Nephron progenitor cell (in vitro differentiated cells): ENCODE data around the gene ATP8B1.
A peak's percentile ranks its signal among the peaks of the same experiment; 100 is the strongest.

ENCODE experiments used
- DNase-seq: peaks from one replicate; pipeline ENCODE4 v3.0.0; 2021
- H3K27ac Mint-ChIP-seq: 2 replicates; pipeline ENCODE4 v1.8.0; 2021; ENCODE audit warnings: mild to moderate bottlenecking, moderate library complexity, mixed read lengths
- H3K27me3 Mint-ChIP-seq: 2 replicates; pipeline ENCODE4 v1.8.0; 2021; ENCODE audit warnings: mild to moderate bottlenecking, low read depth, mixed read lengths; ENCODE audit not compliant: poor library complexity
- H3K36me3 Mint-ChIP-seq: 2 replicates; pipeline ENCODE4 v1.8.0; 2021; ENCODE audit warnings: low read depth, mixed read lengths
- H3K4me1 Mint-ChIP-seq: 2 replicates; pipeline ENCODE4 v1.8.0; 2021; ENCODE audit warnings: mixed read lengths
- H3K4me3 Mint-ChIP-seq: 2 replicates; pipeline ENCODE4 v1.8.0; 2021; ENCODE audit warnings: mild to moderate bottlenecking, moderate library complexity, mixed read lengths
- H3K9me3 Mint-ChIP-seq: 2 replicates; pipeline ENCODE4 v1.8.0; 2021; ENCODE audit warnings: mild to moderate bottlenecking, moderate library complexity, mixed read lengths
- CTCF ChIP-seq: fragments of 200-600 bp; sonication (generic); IDR thresholded peaks from 2 replicates; pipeline ENCODE4 v1.5.0; 2021; ENCODE audit warnings: antibody characterized with exemption

The ATP8B1 gene

GRCh38 chr18:57801325-57801724 lies 1.8 kb downstream of the ATP8B1 start:
- no peak overlapping the region for H3K27ac Mint-ChIP-seq
- no peak for TF ChIP-seq CTCF
- peaks cover 87% of the 10 kb centered on the region for H3K27me3 Mint-ChIP-seq
- peaks cover 34% of the 10 kb centered on the region for H3K4me1 Mint-ChIP-seq
- DNase-seq: no peak
- H3K36me3 Mint-ChIP-seq: no peaks in the 10 kb centered on the region
- peak overlapping the region; percentile 79 for H3K4me3 Mint-ChIP-seq
- H3K9me3 Mint-ChIP-seq: no peaks in the 10 kb centered on the region

- no peak for TF ChIP-seq CTCF
- no peak overlapping the region for H3K27ac Mint-ChIP-seq
- H3K4me1 Mint-ChIP-seq: peaks cover 34% of the 10 kb centered on the region
- H3K9me3 Mint-ChIP-seq: peaks cover 4% of the 10 kb centered on the region
- H3K27me3 Mint-ChIP-seq: peaks cover 75% of the 10 kb centered on the region
- H3K4me3 Mint-ChIP-seq: no peak overlapping the region
- no peak for DNase-seq
- H3K36me3 Mint-ChIP-seq: no peaks in the 10 kb centered on the region
Observed at GRCh38 chr18:57798713-57799373, 4.3 kb downstream of the ATP8B1 start.

DNA sequence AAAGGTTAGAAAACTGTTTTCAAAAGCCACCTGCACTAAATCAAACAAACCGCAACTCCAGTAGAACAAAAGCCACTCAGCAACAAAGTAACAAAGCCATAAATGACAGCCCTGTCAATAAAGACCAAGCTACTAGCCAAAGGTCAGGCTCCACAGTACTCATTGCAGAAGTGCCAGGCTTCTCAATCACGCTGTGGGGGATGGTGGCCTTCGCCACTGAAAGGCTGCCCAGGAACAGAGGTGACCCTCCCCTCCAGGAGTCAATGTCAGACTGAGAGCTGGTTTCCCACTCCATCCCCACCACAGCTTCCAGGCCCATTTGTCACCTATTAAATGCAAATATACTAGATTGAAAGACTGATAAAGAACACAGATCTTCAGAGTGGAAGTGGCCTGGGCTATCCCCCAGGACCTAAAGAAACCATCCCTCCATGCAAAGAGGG lies 5.9 kb downstream of the ATP8B1 start:
- H3K9me3 Mint-ChIP-seq: peaks cover 4% of the 10 kb centered on the region
- peak; percentile 22 for DNase-seq
- H3K27me3 Mint-ChIP-seq: peaks cover 68% of the 10 kb centered on the region
- no peak for TF ChIP-seq CTCF
- no peak overlapping the region for H3K4me3 Mint-ChIP-seq
- no peak overlapping the region for H3K27ac Mint-ChIP-seq
- peaks cover 44% of the 10 kb centered on the region for H3K4me1 Mint-ChIP-seq
- H3K36me3 Mint-ChIP-seq: no peaks in the 10 kb centered on the region

GRCh38 chr18:57794951-57795728 lies 8.0 kb downstream of the ATP8B1 start:
- Mint-ChIP-seq H3K4me3 (no peak overlapping the region), H3K9me3 (peaks cover 4% of the 10 kb centered on the region), H3K36me3 (no peaks in the 10 kb centered on the region), H3K27ac (no peak overlapping the region), H3K4me1 (peaks cover 26% of the 10 kb centered on the region), H3K27me3 (peaks cover 47% of the 10 kb centered on the region)
- TF ChIP-seq CTCF: no peak
- DNase-seq: no peak

DNA sequence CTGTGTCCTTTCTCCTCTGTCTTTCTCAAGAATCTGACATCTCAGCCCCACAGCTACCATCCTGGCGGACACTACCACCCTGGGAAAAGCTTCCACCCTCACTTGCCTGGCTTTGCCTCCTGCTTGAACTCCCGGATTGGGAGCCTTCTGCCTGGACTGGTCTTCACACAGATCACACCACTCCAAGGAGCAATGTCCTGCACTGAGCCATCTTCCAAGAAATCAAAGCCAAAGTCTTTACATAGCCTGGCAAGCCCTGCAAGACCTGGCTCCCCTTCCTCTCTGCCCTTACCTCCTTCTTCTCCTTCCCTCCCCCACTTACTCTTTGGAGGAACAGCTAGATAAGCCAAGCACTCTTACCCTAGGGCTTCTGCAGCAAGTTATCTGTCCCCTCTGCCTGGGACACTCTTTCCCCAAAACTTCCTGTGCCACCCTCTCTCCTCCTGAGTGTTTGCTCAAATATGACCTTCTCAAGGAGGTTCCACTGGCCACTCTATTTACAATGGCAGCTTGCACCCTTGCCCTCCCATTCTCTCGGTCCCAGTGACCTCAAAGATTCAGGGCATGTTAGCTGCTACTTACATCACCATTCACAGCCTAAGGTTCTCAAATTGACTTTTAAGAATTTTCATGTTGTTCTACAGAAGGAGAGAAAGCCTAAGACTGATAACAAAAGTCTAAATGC lies 9.7 kb downstream of the ATP8B1 start:
- Mint-ChIP-seq H3K4me1 (peaks cover 26% of the 10 kb centered on the region), H3K36me3 (no peaks in the 10 kb centered on the region), H3K9me3 (peaks cover 4% of the 10 kb centered on the region), H3K4me3 (no peak overlapping the region), H3K27me3 (peaks cover 31% of the 10 kb centered on the region), H3K27ac (no peak overlapping the region)
- no peak for TF ChIP-seq CTCF
- DNase-seq: no peak
